A549 (cell line): ENCODE data around the gene LZTFL1.

Source experiments
- CHD2 ChIP-seq: fragments of 150-350 bp; IDR thresholded peaks from 2 replicates; pipeline ENCODE4 v1.6.1; 2014; ENCODE audit warnings: low read length; ENCODE audit not compliant: partially characterized antibody
- ESRRA ChIP-seq: fragments of 150-350 bp; IDR thresholded peaks from 2 replicates; pipeline ENCODE4 v1.6.1; 2014; ENCODE audit warnings: mild to moderate bottlenecking, low read length, borderline replicate concordance
- MAZ ChIP-seq: fragments of 150-350 bp; IDR thresholded peaks from 2 replicates; pipeline ENCODE4 v1.6.1; 2014; ENCODE audit warnings: antibody characterized with exemption, low read depth, low read length, borderline replicate concordance
- NPAS2 ChIP-seq: fragments of 250-450 bp; sonication (Bioruptor Pico); IDR thresholded peaks from 2 replicates; pipeline ENCODE4 v1.8.0; 2022; ENCODE audit warnings: mild to moderate bottlenecking, moderate library complexity, borderline replicate concordance
- SREBF2 ChIP-seq: fragments of 450-650 bp; IDR thresholded peaks from 2 replicates; pipeline ENCODE4 v1.6.1; 2014; ENCODE audit warnings: mild to moderate bottlenecking, moderate library complexity
- TP53 ChIP-seq: fragments of 250-450 bp; sonication (Bioruptor Pico); IDR thresholded peaks from 2 replicates; pipeline ENCODE4 v1.5.0; 2021; ENCODE audit warnings: mild to moderate bottlenecking, moderate library complexity
- TF ChIP-seq, protein P1 (sequence below): fragments of >200 bp; sonication (Bioruptor Twin); formaldehyde crosslinking; IDR thresholded peaks from 3 replicates; pipeline ENCODE4 v1.5.1; 2016
- TF ChIP-seq, protein P2 (sequence below): fragments of 450-650 bp; IDR thresholded peaks from 2 replicates; pipeline ENCODE4 v1.6.1; 2014; ENCODE audit warnings: antibody characterized with exemption

DNA sequence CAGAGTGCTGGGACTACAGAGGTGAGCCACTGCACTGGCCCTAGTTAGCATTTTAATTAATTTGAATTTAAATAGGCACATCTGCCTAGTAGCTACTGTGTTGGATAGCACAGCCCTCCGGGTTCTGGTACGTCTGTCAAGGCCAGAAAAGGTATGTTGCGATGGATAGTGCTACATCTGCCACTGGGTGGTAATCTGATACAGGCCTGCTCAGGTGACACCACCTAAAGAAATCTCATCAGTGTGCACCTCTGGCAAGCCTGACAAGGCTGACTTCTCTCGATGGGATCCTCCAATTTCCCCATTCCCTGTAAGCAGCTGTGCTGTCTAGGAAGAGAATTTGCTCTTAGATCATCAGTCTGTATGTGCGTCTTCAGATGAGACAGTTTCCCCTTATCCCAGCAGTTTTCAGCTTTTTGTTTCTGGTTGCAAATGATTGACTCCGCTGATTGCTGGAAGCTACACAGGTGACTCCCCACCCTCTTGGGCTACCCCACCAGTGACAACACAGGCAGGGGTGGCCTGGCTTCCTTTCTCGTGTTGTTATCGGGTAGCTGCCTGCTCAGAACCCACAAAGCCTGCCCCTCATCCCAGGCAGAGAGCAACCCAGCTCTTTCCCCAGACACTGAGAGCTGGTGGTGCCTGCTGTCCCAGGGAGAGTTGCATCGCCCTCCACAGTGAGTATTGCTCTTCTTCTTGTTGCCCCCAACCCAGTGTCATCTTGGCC lies 44.2 kb upstream of the LZTFL1 start, which contains the start of gene CCR9:
- TF ChIP-seq, protein P1, sequence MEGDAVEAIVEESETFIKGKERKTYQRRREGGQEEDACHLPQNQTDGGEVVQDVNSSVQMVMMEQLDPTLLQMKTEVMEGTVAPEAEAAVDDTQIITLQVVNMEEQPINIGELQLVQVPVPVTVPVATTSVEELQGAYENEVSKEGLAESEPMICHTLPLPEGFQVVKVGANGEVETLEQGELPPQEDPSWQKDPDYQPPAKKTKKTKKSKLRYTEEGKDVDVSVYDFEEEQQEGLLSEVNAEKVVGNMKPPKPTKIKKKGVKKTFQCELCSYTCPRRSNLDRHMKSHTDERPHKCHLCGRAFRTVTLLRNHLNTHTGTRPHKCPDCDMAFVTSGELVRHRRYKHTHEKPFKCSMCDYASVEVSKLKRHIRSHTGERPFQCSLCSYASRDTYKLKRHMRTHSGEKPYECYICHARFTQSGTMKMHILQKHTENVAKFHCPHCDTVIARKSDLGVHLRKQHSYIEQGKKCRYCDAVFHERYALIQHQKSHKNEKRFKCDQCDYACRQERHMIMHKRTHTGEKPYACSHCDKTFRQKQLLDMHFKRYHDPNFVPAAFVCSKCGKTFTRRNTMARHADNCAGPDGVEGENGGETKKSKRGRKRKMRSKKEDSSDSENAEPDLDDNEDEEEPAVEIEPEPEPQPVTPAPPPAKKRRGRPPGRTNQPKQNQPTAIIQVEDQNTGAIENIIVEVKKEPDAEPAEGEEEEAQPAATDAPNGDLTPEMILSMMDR, result no peak
- TF ChIP-seq NPAS2 (no peak), TP53 (no peak), CHD2 (no peak), SREBF2 (no peak), ESRRA (no peak), MAZ (no peak)
- TF ChIP-seq, protein P2, sequence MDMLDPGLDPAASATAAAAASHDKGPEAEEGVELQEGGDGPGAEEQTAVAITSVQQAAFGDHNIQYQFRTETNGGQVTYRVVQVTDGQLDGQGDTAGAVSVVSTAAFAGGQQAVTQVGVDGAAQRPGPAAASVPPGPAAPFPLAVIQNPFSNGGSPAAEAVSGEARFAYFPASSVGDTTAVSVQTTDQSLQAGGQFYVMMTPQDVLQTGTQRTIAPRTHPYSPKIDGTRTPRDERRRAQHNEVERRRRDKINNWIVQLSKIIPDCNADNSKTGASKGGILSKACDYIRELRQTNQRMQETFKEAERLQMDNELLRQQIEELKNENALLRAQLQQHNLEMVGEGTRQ, result no peak
